Omental fat pad (tissue), 4 donors: ENCODE data around the gene ARHGDIA. TPM values are rescaled to one million over a fixed set of nuclear protein-coding genes. Genes with fewer than 3 reads are reported as not detected.

Source experiments
- ATAC-seq: fragments of 150-250 bp; one replicate; pipeline ENCODE4 v1.9.1; 2016; ENCODE audit warnings: mild to moderate bottlenecking, moderate library complexity; ENCODE audit not compliant: low FRiP score
- DNase-seq: peaks from one replicate; pipeline ENCODE4 v3.0.0-alpha.2; 2019; ENCODE audit warnings: low spot score
- total RNA-seq, 4 donors: library from RNA; depleted of rRNA; stranded (reverse); fragments of >200 nt; gene quantifications; one replicate each; pipeline ENCODE4 v1.1.0, GENCODE V29; 2016
- TF ChIP-seq, protein P1 (sequence below), 3 donors: fragments of 450-650 bp; IDR thresholded peaks; one replicate each; pipeline ENCODE4 v1.5.1; 2016 to 2017; ENCODE audit warnings: antibody characterized with exemption in 3 of 3, mild to moderate bottlenecking in 3 of 3, moderate library complexity in 2 of 3

ARHGDIA gene
- total RNA-seq, 4 donors from 2014 or later: 125 to 250 (median 161) TPM

- ATAC-seq: no peak
- no peak for DNase-seq
- TF ChIP-seq, protein P1, sequence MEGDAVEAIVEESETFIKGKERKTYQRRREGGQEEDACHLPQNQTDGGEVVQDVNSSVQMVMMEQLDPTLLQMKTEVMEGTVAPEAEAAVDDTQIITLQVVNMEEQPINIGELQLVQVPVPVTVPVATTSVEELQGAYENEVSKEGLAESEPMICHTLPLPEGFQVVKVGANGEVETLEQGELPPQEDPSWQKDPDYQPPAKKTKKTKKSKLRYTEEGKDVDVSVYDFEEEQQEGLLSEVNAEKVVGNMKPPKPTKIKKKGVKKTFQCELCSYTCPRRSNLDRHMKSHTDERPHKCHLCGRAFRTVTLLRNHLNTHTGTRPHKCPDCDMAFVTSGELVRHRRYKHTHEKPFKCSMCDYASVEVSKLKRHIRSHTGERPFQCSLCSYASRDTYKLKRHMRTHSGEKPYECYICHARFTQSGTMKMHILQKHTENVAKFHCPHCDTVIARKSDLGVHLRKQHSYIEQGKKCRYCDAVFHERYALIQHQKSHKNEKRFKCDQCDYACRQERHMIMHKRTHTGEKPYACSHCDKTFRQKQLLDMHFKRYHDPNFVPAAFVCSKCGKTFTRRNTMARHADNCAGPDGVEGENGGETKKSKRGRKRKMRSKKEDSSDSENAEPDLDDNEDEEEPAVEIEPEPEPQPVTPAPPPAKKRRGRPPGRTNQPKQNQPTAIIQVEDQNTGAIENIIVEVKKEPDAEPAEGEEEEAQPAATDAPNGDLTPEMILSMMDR (IDR thresholded peaks at IDR 0.05): no peak
Measured at GRCh38 chr17:81849457-81849856, 21.7 kb downstream of the ARHGDIA start.

- DNase-seq (no peak), ATAC-seq (no peak)
Measured at GRCh38 chr17:81846743-81847689, 24.1 kb downstream of the ARHGDIA start.

GRCh38 chr17:81845881-81846742 is 25.0 kb downstream of the ARHGDIA start:
- DNase-seq (no peak), ATAC-seq (no peak)
- TF ChIP-seq, protein P1 (IDR thresholded peaks at IDR 0.05): no peak

More at GRCh38 chr17:81846743-81847689, 24.1 kb downstream of the ARHGDIA start:
- TF ChIP-seq, protein P1 (IDR thresholded peaks at IDR 0.05): no peak

DNA sequence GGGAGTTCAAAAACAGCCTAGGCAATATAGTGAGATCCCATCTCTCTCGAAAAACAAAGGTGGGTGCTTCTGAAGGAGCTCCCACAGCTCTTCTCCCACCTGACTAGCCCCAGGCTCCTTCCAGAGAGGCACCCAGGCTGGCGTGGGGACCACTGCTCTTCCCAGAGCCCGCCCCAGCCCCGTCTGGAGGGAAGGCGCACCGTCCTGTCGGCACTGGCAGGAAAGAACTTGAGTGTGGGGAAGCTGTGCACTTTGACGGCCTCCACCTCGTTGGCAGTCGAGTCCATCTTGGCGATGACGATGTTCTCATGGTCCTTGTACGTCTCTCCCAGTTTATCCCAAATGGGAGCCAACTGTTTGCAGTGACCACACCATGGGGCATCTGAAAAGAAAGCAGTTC is 25.8 kb downstream of the ARHGDIA start:
- DNase-seq: no peak
- ATAC-seq: no peak
- TF ChIP-seq, protein P1 (IDR thresholded peaks at IDR 0.05): no peak

GRCh38 chr17:81844887-81845286 is 26.2 kb downstream of the ARHGDIA start:
- TF ChIP-seq, protein P1 (IDR thresholded peaks at IDR 0.05): no peak
- ATAC-seq (no peak), DNase-seq (no peak)

DNA sequence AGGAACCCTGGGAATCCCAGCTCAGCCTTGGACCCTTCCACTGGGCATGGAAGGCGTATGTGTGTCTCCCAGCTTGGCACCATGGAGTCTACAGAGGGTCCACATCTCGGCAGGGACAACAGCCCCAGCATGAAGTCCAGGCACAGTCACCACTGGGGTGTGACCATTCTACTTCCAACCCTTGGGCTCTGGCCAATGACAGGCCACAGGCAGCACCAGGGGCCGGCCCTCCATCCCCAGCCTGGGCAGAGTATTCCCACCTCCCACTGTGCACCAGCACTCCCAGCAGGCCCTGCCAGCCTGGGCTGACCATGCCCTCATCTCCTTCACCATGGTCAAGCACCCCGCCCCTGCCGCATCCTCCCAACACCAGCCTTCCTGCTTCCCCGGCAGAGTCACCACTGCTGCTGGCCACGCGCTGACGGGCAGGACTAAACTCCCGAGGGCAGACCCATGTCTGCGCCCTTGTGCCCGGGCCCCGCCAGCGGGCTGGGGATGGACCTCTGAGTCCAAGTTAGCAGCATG is 26.7 kb downstream of the ARHGDIA start:
- TF ChIP-seq, protein P1 (IDR thresholded peaks at IDR 0.05): no peak
- no peak for DNase-seq
- ATAC-seq: no peak
